ENCODE data around the gene LRRC4C. TPM values are rescaled to one million over a fixed set of nuclear protein-coding genes. Genes with fewer than 3 reads are reported as not detected.

The LRRC4C gene
- polyA plus RNA-seq, 1 experiment: 0.02 TPM

DNA sequence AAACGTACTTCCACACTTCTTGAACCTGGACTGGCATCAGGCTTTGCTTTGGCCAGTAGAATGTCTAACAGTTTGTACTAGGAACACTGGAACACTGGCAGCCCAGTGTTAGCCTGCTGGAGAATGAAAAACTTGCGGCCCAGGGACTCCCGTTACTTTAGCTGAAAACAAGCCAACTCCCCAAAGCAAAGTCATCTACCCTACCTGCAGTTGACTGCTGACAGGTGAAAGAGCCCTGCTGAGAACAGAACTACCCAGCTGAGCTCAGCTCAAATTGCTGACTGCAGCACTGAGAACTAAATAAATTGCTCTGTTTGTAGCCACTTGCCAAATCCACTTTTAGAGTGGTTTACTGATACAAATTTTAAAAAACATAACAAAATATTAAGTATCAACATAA is 342.5 kb downstream of the LRRC4C start:
- H3K27me3 ChIP-seq (ENCODE audit: control insufficient read depth, insufficient read depth, low read length): no peaks in the 10 kb centered on the region
- DNase-seq (ENCODE audit: low read depth, low spot score): no peak
- H3K4me3 ChIP-seq (ENCODE audit: low read depth, low read length): no peak overlapping the region
- ChIA-PET CTCF (interaction anchor here (0.6 kb wide), 1 partner anchor 1017 kb away, joined by 3 read pairs; no protein-coding TSS in a partner anchor), POLR2A (no interaction called here)
- no peak overlapping the region for H3K27ac ChIP-seq (ENCODE audit: low read depth, low read length)
- TF ChIP-seq, protein P1, sequence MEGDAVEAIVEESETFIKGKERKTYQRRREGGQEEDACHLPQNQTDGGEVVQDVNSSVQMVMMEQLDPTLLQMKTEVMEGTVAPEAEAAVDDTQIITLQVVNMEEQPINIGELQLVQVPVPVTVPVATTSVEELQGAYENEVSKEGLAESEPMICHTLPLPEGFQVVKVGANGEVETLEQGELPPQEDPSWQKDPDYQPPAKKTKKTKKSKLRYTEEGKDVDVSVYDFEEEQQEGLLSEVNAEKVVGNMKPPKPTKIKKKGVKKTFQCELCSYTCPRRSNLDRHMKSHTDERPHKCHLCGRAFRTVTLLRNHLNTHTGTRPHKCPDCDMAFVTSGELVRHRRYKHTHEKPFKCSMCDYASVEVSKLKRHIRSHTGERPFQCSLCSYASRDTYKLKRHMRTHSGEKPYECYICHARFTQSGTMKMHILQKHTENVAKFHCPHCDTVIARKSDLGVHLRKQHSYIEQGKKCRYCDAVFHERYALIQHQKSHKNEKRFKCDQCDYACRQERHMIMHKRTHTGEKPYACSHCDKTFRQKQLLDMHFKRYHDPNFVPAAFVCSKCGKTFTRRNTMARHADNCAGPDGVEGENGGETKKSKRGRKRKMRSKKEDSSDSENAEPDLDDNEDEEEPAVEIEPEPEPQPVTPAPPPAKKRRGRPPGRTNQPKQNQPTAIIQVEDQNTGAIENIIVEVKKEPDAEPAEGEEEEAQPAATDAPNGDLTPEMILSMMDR (IDR thresholded peaks at IDR 0.05; ENCODE audit: low read depth, low read length): no peak
- H3K9me3 ChIP-seq (ENCODE audit: control insufficient read depth, insufficient read depth, low read length): peaks cover 4% of the 10 kb centered on the region; the same call in 1 of the 2 replicates

DNA sequence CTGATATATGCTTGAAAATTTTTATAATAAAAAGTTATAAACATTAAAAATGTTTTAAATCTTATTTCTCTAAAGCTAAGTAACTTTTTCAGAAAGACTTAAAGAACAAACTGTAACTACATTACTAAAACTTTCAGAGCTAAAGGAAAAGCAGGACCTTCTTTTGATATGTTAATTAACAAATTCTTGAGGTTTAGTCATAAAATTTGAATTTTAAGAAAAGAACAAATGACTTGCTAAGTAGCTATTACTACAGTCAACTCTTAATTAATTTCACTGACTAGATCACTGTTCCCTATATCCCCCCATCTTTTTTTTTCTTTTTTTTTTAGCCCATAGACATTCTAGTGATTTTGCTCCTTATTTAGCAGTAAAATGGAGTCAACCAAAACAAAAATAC is 344.4 kb downstream of the LRRC4C start:
- Histone ChIP-seq H3K27ac (ENCODE audit: low read depth, low read length) (no peak overlapping the region), H3K9me3 (ENCODE audit: control insufficient read depth, insufficient read depth, low read length) (peaks cover 4% of the 10 kb centered on the region; the same call in 1 of the 2 replicates), H3K27me3 (ENCODE audit: control insufficient read depth, insufficient read depth, low read length) (no peaks in the 10 kb centered on the region), H3K4me3 (ENCODE audit: low read depth, low read length) (no peak overlapping the region)
- POLR2A ChIA-PET: no interaction called here
- CTCF ChIA-PET: no interaction called here
- TF ChIP-seq, protein P1 (IDR thresholded peaks at IDR 0.05; ENCODE audit: low read depth, low read length): no peak
- no peak for DNase-seq (ENCODE audit: low read depth, low spot score)

DNA sequence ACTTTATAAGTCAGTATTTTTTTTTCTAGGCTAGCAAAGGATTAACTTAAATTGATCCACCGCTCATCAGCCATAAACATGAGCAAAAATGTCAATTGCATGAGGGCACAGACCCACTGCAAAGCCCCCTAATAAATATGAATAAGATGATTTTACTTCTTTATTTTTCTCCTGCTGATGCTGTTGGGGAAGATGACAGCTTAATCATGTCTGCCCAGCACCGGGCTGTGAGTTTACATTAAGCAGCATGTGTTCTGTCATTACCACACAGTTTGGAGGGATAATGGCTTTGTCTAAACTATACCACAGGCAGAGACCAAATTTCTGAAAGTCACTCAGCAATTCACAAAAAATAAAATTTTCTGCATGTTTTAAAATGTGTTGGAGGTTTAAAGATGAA is 346.3 kb downstream of the LRRC4C start:
- no peaks in the 10 kb centered on the region for H3K27me3 ChIP-seq (ENCODE audit: control insufficient read depth, insufficient read depth, low read length)
- ChIA-PET POLR2A (no interaction called here), CTCF (no interaction called here)
- DNase-seq (ENCODE audit: low read depth, low spot score): no peak
- H3K27ac ChIP-seq (ENCODE audit: low read depth, low read length): no peak overlapping the region
- H3K9me3 ChIP-seq (ENCODE audit: control insufficient read depth, insufficient read depth, low read length): peaks cover 4% of the 10 kb centered on the region; the same call in 1 of the 2 replicates
- TF ChIP-seq, protein P1 (IDR thresholded peaks at IDR 0.05; ENCODE audit: low read depth, low read length): no peak
- H3K4me3 ChIP-seq (ENCODE audit: low read depth, low read length): no peak overlapping the region

DNA sequence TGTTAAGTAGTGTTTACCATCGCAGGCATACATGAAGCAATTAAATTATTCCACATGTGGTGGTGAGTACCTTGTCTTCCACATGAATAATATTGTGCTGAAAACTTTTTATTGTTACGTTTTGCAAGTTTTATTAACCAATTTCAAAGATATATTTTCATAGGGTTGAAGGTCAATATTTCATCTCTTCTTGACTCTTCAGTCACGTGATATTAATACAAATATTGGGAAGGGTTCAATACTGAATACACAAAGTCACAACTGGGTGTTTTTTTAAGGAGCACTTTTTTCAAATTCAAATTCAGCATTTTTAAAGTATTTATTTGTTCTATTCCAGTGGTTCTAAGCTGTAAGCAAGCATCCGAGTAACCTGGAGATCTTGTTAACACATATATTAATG is 348.9 kb downstream of the LRRC4C start:
- DNase-seq (ENCODE audit: low read depth, low spot score): no peak
- Histone ChIP-seq H3K4me3 (ENCODE audit: low read depth, low read length) (no peak overlapping the region), H3K27me3 (ENCODE audit: control insufficient read depth, insufficient read depth, low read length) (no peaks in the 10 kb centered on the region), H3K9me3 (ENCODE audit: control insufficient read depth, insufficient read depth, low read length) (peaks cover 3% of the 10 kb centered on the region; the same call in 1 of the 2 replicates), H3K27ac (ENCODE audit: low read depth, low read length) (no peak overlapping the region)
- ChIA-PET CTCF (no interaction called here), POLR2A (no interaction called here)
- TF ChIP-seq, protein P1 (IDR thresholded peaks at IDR 0.05; ENCODE audit: low read depth, low read length): no peak

DNA sequence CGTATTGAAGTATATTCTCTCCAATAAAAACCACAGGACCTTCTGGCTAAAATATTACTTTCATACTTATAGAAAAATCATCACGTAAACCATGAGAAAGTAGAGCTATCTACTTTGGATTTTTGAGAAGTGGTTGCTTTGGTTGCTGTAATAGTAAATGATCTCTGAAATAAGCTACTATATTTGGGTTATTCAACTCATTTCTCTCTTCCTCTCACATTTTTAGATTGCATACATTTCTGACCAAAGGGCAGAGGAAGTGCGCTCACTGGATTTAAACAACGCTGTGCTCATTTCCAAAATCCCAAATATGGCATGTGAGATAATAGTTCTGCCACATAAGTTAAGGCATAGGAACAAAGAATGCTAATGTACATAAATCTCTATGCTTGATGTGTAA is 357.0 kb downstream of the LRRC4C start:
- Histone ChIP-seq H3K4me3 (ENCODE audit: low read depth, low read length) (no peak overlapping the region), H3K27me3 (ENCODE audit: control insufficient read depth, insufficient read depth, low read length) (no peaks in the 10 kb centered on the region), H3K9me3 (ENCODE audit: control insufficient read depth, insufficient read depth, low read length) (peaks cover 4% of the 10 kb centered on the region), H3K27ac (ENCODE audit: low read depth, low read length) (no peak overlapping the region)
- CTCF ChIA-PET: interaction anchor here (0.6 kb wide), 1 partner anchor 33 kb away, joined by 3 read pairs; no protein-coding TSS in a partner anchor
- POLR2A ChIA-PET: no interaction called here
- DNase-seq (ENCODE audit: low read depth, low spot score): no peak
- TF ChIP-seq, protein P1 (IDR thresholded peaks at IDR 0.05; ENCODE audit: low read depth, low read length): no peak

Data from AG04450 (cell line).